HG02678 (cell line): ENCODE results near the gene OLFM3.

Experiments
- ATAC-seq: cut with Tn5 transposase; IDR thresholded peaks from one replicate; pipeline ENCODE4 v1.9.1; 2021; ENCODE audit warnings: mild to moderate bottlenecking, moderate library complexity; ENCODE audit not compliant: unreplicated experiment

OLFM3 gene

GRCh38 chr1:101953623-101954022 is 43.1 kb downstream of the OLFM3 start:
- ATAC-seq, result no peak

GRCh38 chr1:101945884-101946283 is 50.8 kb downstream of the OLFM3 start:
- ATAC-seq, result no peak

GRCh38 chr1:101943237-101943636 is 53.5 kb downstream of the OLFM3 start:
- no peak for ATAC-seq

- no peak for ATAC-seq
Observed at GRCh38 chr1:101942516-101943193, 54.1 kb downstream of the OLFM3 start.

GRCh38 chr1:101938681-101939080 is 58.0 kb downstream of the OLFM3 start:
- no peak for ATAC-seq

- no peak for ATAC-seq
Observed at GRCh38 chr1:101929343-101929742, 67.4 kb downstream of the OLFM3 start.

- ATAC-seq, result no peak
Observed at GRCh38 chr1:101928829-101929228, 67.9 kb downstream of the OLFM3 start.

GRCh38 chr1:101924700-101925099 is 72.0 kb downstream of the OLFM3 start:
- no peak for ATAC-seq

- no peak for ATAC-seq
Observed at GRCh38 chr1:101920577-101920976, 76.1 kb downstream of the OLFM3 start.

GRCh38 chr1:101918277-101918676 is 78.4 kb downstream of the OLFM3 start:
- ATAC-seq, result no peak

- ATAC-seq, result no peak
Observed at GRCh38 chr1:101915597-101915996, 81.1 kb downstream of the OLFM3 start.

- ATAC-seq, result no peak
Observed at GRCh38 chr1:101914473-101915242, 82.1 kb downstream of the OLFM3 start.

GRCh38 chr1:101911894-101912293 is 84.8 kb downstream of the OLFM3 start:
- ATAC-seq, result no peak

GRCh38 chr1:101908980-101909379 is 87.7 kb downstream of the OLFM3 start:
- ATAC-seq, result no peak

GRCh38 chr1:101907264-101907663 is 89.5 kb downstream of the OLFM3 start:
- no peak for ATAC-seq

GRCh38 chr1:101905283-101905835 is 91.4 kb downstream of the OLFM3 start:
- no peak for ATAC-seq

- no peak for ATAC-seq
Observed at GRCh38 chr1:101902199-101902598, 94.5 kb downstream of the OLFM3 start.

GRCh38 chr1:101898137-101898536 is 98.6 kb downstream of the OLFM3 start:
- no peak for ATAC-seq

GRCh38 chr1:101884621-101885020 is 112.1 kb downstream of the OLFM3 start:
- ATAC-seq, result no peak

GRCh38 chr1:101875891-101876290 is 120.8 kb downstream of the OLFM3 start:
- no peak for ATAC-seq

GRCh38 chr1:101873672-101874071 is 123.1 kb downstream of the OLFM3 start:
- ATAC-seq, result no peak

GRCh38 chr1:101859941-101860340 is 136.8 kb downstream of the OLFM3 start:
- no peak for ATAC-seq
